Measurements from ENCODE around the gene CMTM6.

CMTM6 gene

GRCh38 chr3:32511005-32511404, 8.4 kb upstream of the CMTM6 start:
- TF ChIP-seq ZBTB7A (IDR thresholded peaks at IDR 0.05; ENCODE audit: low read depth), result no peak
- TF ChIP-seq EP300 (IDR thresholded peaks at IDR 0.05; ENCODE audit: borderline replicate concordance), result no peak
- TF ChIP-seq TCF12 (IDR thresholded peaks at IDR 0.05; ENCODE audit: low read depth), result no peak
- TF ChIP-seq YY1 (IDR thresholded peaks at IDR 0.05; ENCODE audit: low read depth), result no peak
- TF ChIP-seq CREB1 (IDR thresholded peaks at IDR 0.05; ENCODE audit: low read depth), result no peak
- TF ChIP-seq, protein P1, sequence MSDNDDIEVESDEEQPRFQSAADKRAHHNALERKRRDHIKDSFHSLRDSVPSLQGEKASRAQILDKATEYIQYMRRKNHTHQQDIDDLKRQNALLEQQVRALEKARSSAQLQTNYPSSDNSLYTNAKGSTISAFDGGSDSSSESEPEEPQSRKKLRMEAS (IDR thresholded peaks at IDR 0.05), result no peak
- TF ChIP-seq RAD21 (IDR thresholded peaks at IDR 0.05; ENCODE audit: low read depth), result no peak
- no peak for TF ChIP-seq EGR1 (IDR thresholded peaks at IDR 0.05)
- no peak for TF ChIP-seq FOXM1 (IDR thresholded peaks at IDR 0.05; ENCODE audit: borderline replicate concordance, low read depth)
- no peak for TF ChIP-seq TEAD4 (IDR thresholded peaks at IDR 0.05)

DNA sequence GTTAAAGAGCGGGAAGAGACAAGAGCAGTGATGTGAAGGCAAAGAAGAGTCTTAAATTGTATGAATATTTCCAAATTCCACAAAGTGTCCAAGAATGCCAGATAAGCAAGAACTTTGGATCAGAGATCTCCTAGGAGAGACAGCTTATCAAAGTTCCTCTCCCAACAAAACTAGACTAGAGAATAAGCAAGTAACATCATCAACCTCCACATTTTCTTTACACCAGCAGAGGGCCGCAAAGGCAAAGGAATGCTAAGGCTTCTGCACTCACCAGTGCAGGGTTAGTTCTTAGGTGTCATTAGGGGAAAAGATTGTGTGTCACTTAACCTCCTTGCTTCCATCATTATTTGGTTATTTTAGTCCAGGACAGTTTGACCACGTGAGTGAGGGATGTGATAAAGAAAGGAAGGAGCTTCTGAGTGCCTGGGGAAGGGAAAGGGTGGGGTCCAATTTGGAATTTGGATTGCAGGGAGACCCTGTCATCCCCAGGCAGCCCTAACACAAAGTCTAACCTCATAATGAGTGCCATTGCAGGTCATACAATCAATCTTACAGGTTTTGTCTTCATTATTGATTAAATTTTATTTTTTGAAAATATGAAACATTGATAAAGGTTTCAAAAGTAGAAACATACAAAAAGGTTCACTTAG, 7.5 kb upstream of the CMTM6 start:
- TF ChIP-seq YY1 (IDR thresholded peaks at IDR 0.05; ENCODE audit: low read depth) (no peak), RAD21 (IDR thresholded peaks at IDR 0.05; ENCODE audit: low read depth) (peak; percentile 88), NFIC (IDR thresholded peaks at IDR 0.05) (no peak), TCF12 (IDR thresholded peaks at IDR 0.05; ENCODE audit: low read depth) (no peak), CREB1 (IDR thresholded peaks at IDR 0.05; ENCODE audit: low read depth) (no peak), FOXM1 (IDR thresholded peaks at IDR 0.05; ENCODE audit: borderline replicate concordance, low read depth) (no peak)
- TF ChIP-seq, protein P2, sequence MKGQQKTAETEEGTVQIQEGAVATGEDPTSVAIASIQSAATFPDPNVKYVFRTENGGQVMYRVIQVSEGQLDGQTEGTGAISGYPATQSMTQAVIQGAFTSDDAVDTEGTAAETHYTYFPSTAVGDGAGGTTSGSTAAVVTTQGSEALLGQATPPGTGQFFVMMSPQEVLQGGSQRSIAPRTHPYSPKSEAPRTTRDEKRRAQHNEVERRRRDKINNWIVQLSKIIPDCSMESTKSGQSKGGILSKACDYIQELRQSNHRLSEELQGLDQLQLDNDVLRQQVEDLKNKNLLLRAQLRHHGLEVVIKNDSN (IDR thresholded peaks at IDR 0.05), result no peak
- TF ChIP-seq, protein P1 (IDR thresholded peaks at IDR 0.05), result no peak

- no peak for TF ChIP-seq TCF12 (IDR thresholded peaks at IDR 0.05; ENCODE audit: low read depth)
- TF ChIP-seq RAD21 (IDR thresholded peaks at IDR 0.05; ENCODE audit: low read depth), result no peak
- TF ChIP-seq REST (IDR thresholded peaks at IDR 0.05; ENCODE audit: low read depth), result no peak
- TF ChIP-seq CREB1 (IDR thresholded peaks at IDR 0.05; ENCODE audit: low read depth), result no peak
- no peak for TF ChIP-seq YY1 (IDR thresholded peaks at IDR 0.05; ENCODE audit: low read depth)
- TF ChIP-seq, protein P1 (IDR thresholded peaks at IDR 0.05), result no peak
- TF ChIP-seq ZBTB7A (IDR thresholded peaks at IDR 0.05; ENCODE audit: low read depth), result no peak
- no peak for TF ChIP-seq TAF1 (IDR thresholded peaks at IDR 0.05; ENCODE audit: low read depth)
- no peak for TF ChIP-seq EP300 (IDR thresholded peaks at IDR 0.05; ENCODE audit: borderline replicate concordance)
- TF ChIP-seq TEAD4 (IDR thresholded peaks at IDR 0.05), result no peak
- no peak for TF ChIP-seq EGR1 (IDR thresholded peaks at IDR 0.05)
- TF ChIP-seq CEBPB (IDR thresholded peaks at IDR 0.05), result no peak
- TF ChIP-seq NFIC (IDR thresholded peaks at IDR 0.05), result no peak
- TF ChIP-seq, protein P2 (IDR thresholded peaks at IDR 0.05), result no peak
- no peak for TF ChIP-seq FOXM1 (IDR thresholded peaks at IDR 0.05; ENCODE audit: borderline replicate concordance, low read depth)
Observed at GRCh38 chr3:32508711-32509110, 6.1 kb upstream of the CMTM6 start.

GRCh38 chr3:32506466-32506865, 3.8 kb upstream of the CMTM6 start:
- TF ChIP-seq FOXM1 (IDR thresholded peaks at IDR 0.05; ENCODE audit: borderline replicate concordance, low read depth) (no peak), REST (IDR thresholded peaks at IDR 0.05; ENCODE audit: low read depth) (no peak), TEAD4 (IDR thresholded peaks at IDR 0.05) (no peak), TCF12 (IDR thresholded peaks at IDR 0.05; ENCODE audit: low read depth) (no peak), CEBPB (IDR thresholded peaks at IDR 0.05) (no peak), YY1 (IDR thresholded peaks at IDR 0.05; ENCODE audit: low read depth) (no peak)

- no peak for TF ChIP-seq CEBPB (IDR thresholded peaks at IDR 0.05)
- no peak for TF ChIP-seq REST (IDR thresholded peaks at IDR 0.05; ENCODE audit: low read depth)
- TF ChIP-seq NFIC (IDR thresholded peaks at IDR 0.05), result peak; percentile 72
Observed at GRCh38 chr3:32502946-32503286, 264 bp upstream of the CMTM6 start.
